ENCODE data around the gene CDH12. TPM values are rescaled to one million over a fixed set of nuclear protein-coding genes. Genes with fewer than 3 reads are reported as not detected.

The CDH12 gene
- total RNA-seq, 1 experiment from 2014 or later = not detected

DNA sequence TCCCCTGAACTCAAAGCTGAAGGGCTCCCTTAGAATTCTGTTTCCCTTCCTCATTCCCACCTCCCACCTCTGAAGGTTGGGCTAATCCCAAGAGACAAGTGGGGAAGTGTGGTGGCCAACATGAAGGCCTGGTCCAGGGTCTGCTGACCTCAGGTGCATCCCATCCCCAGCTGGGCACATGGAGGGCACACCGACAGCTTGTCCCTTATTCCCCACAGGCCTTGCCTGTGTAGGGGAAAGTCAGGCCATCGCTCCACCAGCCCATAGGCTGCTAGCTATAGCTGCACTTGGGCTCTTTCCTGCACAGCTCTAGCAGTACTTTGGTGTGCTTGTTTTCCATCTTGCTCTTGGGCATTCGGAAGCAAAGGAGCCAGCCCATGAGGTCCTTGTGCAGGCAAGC, 247.7 kb downstream of the CDH12 start:
- H3K14ac ChIP-seq (ENCODE audit: insufficient read depth, low read length) = no peak overlapping the region

More for the DNA sequence above, 247.7 kb downstream of the CDH12 start:
- H4K8ac ChIP-seq (replicated peaks; ENCODE audit: insufficient read length, low read depth, low read length) = no peak overlapping the region
- no peak overlapping the region for H2BK12ac ChIP-seq (ENCODE audit: insufficient read length, low read depth, low read length)
- no CpG with 5 or more reads among the region's 3 CpGs for WGBS (ENCODE audit: extremely low coverage, insufficient read length, low lambda C conversion rate)
- no peak overlapping the region for H4K5ac ChIP-seq (ENCODE audit: insufficient read length, low read depth, low read length)
- no peak overlapping the region for H2BK20ac ChIP-seq (ENCODE audit: low read depth, low read length, poor library complexity, severe bottlenecking)
- no peak overlapping the region for H3K9ac ChIP-seq (ENCODE audit: extremely low read depth, insufficient read length, low read length)
- H3K27me3 ChIP-seq (ENCODE audit: insufficient read depth, low read length) = no peaks in the 10 kb centered on the region
- no peak overlapping the region for H2BK120ac ChIP-seq (ENCODE audit: low read depth, low read length, poor library complexity, severe bottlenecking)
- H4K20me1 ChIP-seq (ENCODE audit: control insufficient read depth, insufficient read depth, insufficient read length) = no peaks in the 10 kb centered on the region
- no peaks in the 10 kb centered on the region for H3K4me1 ChIP-seq (ENCODE audit: insufficient read depth, low read length)
- no peaks in the 10 kb centered on the region for H3K23me2 ChIP-seq (ENCODE audit: insufficient read length, low read depth, low read length, poor library complexity, severe bottlenecking)
- H3K27ac Mint-ChIP-seq = no peak overlapping the region
- H3K36me3 Mint-ChIP-seq (ENCODE audit: insufficient read depth in 1 of 3, low read depth in 3 of 3) = peaks cover 6 to 21% (median 10%) of the 10 kb centered on the region in 3 experiments
- TF ChIP-seq, protein P1, sequence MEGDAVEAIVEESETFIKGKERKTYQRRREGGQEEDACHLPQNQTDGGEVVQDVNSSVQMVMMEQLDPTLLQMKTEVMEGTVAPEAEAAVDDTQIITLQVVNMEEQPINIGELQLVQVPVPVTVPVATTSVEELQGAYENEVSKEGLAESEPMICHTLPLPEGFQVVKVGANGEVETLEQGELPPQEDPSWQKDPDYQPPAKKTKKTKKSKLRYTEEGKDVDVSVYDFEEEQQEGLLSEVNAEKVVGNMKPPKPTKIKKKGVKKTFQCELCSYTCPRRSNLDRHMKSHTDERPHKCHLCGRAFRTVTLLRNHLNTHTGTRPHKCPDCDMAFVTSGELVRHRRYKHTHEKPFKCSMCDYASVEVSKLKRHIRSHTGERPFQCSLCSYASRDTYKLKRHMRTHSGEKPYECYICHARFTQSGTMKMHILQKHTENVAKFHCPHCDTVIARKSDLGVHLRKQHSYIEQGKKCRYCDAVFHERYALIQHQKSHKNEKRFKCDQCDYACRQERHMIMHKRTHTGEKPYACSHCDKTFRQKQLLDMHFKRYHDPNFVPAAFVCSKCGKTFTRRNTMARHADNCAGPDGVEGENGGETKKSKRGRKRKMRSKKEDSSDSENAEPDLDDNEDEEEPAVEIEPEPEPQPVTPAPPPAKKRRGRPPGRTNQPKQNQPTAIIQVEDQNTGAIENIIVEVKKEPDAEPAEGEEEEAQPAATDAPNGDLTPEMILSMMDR (conservative IDR thresholded peaks at IDR 0.05) = no peak
- no peak overlapping the region for H3K56ac ChIP-seq (ENCODE audit: insufficient read length, low read depth, low read length)
- H4K91ac ChIP-seq (ENCODE audit: insufficient read length, low read depth, low read length) = no peak overlapping the region
- H3K27ac ChIP-seq (ENCODE audit: insufficient read length, low read depth, low read length) = no peak overlapping the region
- H3K4me3 Mint-ChIP-seq = no peak overlapping the region
- peaks cover 16% of the 10 kb centered on the region for H3K27me3 Mint-ChIP-seq (ENCODE audit: low read depth)
- no peaks in the 10 kb centered on the region for H3K4me1 Mint-ChIP-seq
- no peak overlapping the region for H3K18ac ChIP-seq (ENCODE audit: insufficient read length, low read depth, low read length)
- no peak overlapping the region for H3K23ac ChIP-seq (ENCODE audit: insufficient read length, low read depth, low read length)
- H3K79me1 ChIP-seq (ENCODE audit: insufficient read depth, low read depth, low read length, poor library complexity, severe bottlenecking) = no peaks in the 10 kb centered on the region
- no peak for DNase-seq
- no peak overlapping the region for H2BK15ac ChIP-seq (ENCODE audit: low read depth, low read length)
- H3K79me2 ChIP-seq (ENCODE audit: insufficient read depth, low read length) = no peaks in the 10 kb centered on the region
- peaks cover 17% of the 10 kb centered on the region for H3K9me3 ChIP-seq (ENCODE audit: control insufficient read depth, low read depth, low read length)
- H3K4me2 ChIP-seq (ENCODE audit: insufficient read depth, insufficient read length, low read length) = no peak overlapping the region
- no peak overlapping the region for H2AK5ac ChIP-seq (ENCODE audit: insufficient read length, low read length)
- peaks cover 23 to 27% of the 10 kb centered on the region in 2 experiments for H3K9me3 Mint-ChIP-seq
- H3T11ph ChIP-seq (ENCODE audit: low read length) = no peak overlapping the region
- H3K4ac ChIP-seq (ENCODE audit: low read depth, low read length) = no peak overlapping the region
- H2BK5ac ChIP-seq (ENCODE audit: insufficient read length, low read length) = no peak overlapping the region
- H2AFZ ChIP-seq (ENCODE audit: low read length) = no peak overlapping the region
